HepG2 (cell line): ENCODE results near the gene EPHA10.

Experiments
- ATF2 ChIP-seq: sonication (generic); formaldehyde crosslinking; IDR thresholded peaks from 2 replicates; pipeline ENCODE4 v1.4.0; 2020; ENCODE audit warnings: missing genetic modification reagents
- MAZ ChIP-seq, 2 experiments: sonication (generic) in 1 of 2; formaldehyde crosslinking in 1 of 2; IDR thresholded peaks; 2 replicates each; pipeline versions ENCODE4 v1.5.0 to v1.6.1; 2012 to 2020; ENCODE audit warnings: low read depth in 2 of 2, mild to moderate bottlenecking in 2 of 2, borderline replicate concordance in 1 of 2, improper control_type of control experiment in 1 of 2, low read length in 1 of 2, missing genetic modification reagents in 1 of 2, moderate library complexity in 1 of 2
- MLX ChIP-seq: IDR thresholded peaks from 2 replicates; pipeline ENCODE4 v1.6.1; 2016
- NRL ChIP-seq: sonication (generic); formaldehyde crosslinking; IDR thresholded peaks from 2 replicates; pipeline ENCODE4 v1.5.0; 2020; ENCODE audit warnings: missing genetic modification reagents, mild to moderate bottlenecking, moderate library complexity, borderline replicate concordance
- PRPF4 ChIP-seq: fragments of 200-400 bp; formaldehyde crosslinking; IDR thresholded peaks from 2 replicates; pipeline ENCODE4 v1.6.1; 2016; ENCODE audit warnings: low read length, low read depth; ENCODE audit not compliant: poor library complexity, severe bottlenecking
- REST ChIP-seq, 2 experiments: IDR thresholded peaks; 2 replicates each; pipeline ENCODE4 v1.6.1; 2011 to 2012; ENCODE audit warnings: low read length in 2 of 2, borderline replicate concordance in 1 of 2, low read depth in 1 of 2, mild to moderate bottlenecking in 1 of 2, moderate library complexity in 1 of 2
- ZFP37 ChIP-seq: sonication (generic); formaldehyde crosslinking; IDR thresholded peaks from 2 replicates; pipeline ENCODE4 v1.4.0; 2020; ENCODE audit warnings: missing genetic modification reagents, borderline replicate concordance
- ZFP91 ChIP-seq: sonication (generic); formaldehyde crosslinking; IDR thresholded peaks from 2 replicates; pipeline ENCODE4 v1.9.0; 2022; ENCODE audit warnings: missing genetic modification reagents, mild to moderate bottlenecking, borderline replicate concordance
- ZNF275 ChIP-seq: sonication (generic); formaldehyde crosslinking; IDR thresholded peaks from 2 replicates; pipeline ENCODE4 v1.8.0; 2022; ENCODE audit warnings: missing genetic modification reagents, mild to moderate bottlenecking, inconsistent platforms, borderline replicate concordance
- ZNF441 ChIP-seq: sonication (generic); formaldehyde crosslinking; IDR thresholded peaks from 2 replicates; pipeline ENCODE4 v1.7.0; 2021; ENCODE audit warnings: missing genetic modification reagents, borderline replicate concordance
- ZNF460 ChIP-seq: sonication (generic); formaldehyde crosslinking; IDR thresholded peaks from 2 replicates; pipeline ENCODE4 v1.5.1; 2020; ENCODE audit warnings: missing genetic modification reagents, mild to moderate bottlenecking, borderline replicate concordance
- ZNF660 ChIP-seq: sonication (generic); formaldehyde crosslinking; IDR thresholded peaks from 2 replicates; pipeline ENCODE4 v1.5.1; 2020; ENCODE audit warnings: mild to moderate bottlenecking, low read depth, missing genetic modification reagents, borderline replicate concordance

- no peak for TF ChIP-seq ZNF441 (CRISPR knock-in tag)
- no peak for TF ChIP-seq MLX (CRISPR knock-in tag)
- TF ChIP-seq ZNF460 (CRISPR knock-in tag) = no peak
- no peak for TF ChIP-seq NRL
- TF ChIP-seq ZNF275 (CRISPR knock-in tag) = no peak
- TF ChIP-seq REST (IDR thresholded peaks at IDR 0.05; ENCODE audit: borderline replicate concordance in 1 of 2, low read depth in 1 of 2, low read length in 2 of 2) = no peak
- TF ChIP-seq ZNF660 (CRISPR knock-in tag) = no peak
- no peak for TF ChIP-seq PRPF4
- TF ChIP-seq ATF2 (CRISPR knock-in tag) = no peak
- no peak for TF ChIP-seq ZFP91
- no peak for TF ChIP-seq MAZ (IDR thresholded peaks at IDR 0.05; ENCODE audit: borderline replicate concordance, low read depth, low read length)
- TF ChIP-seq MAZ (CRISPR knock-in tag; IDR thresholded peaks at IDR 0.05; ENCODE audit: low read depth) = no peak
- TF ChIP-seq ZFP37 = no peak
Measured at GRCh38 chr1:37699147-37699546, 65.8 kb downstream of the EPHA10 start.
